HG03045 (cell line): ENCODE results near the gene TEAD2.
"Not testable (repeated sequence)": the region's sequence is repeated elsewhere in the genome, so short reads cannot be mapped to it uniquely, and the experiment has no call there.

Source experiments
- ATAC-seq: cut with Tn5 transposase; IDR thresholded peaks from one replicate; pipeline ENCODE4 v1.9.1; 2021; ENCODE audit warnings: mild to moderate bottlenecking, moderate library complexity; ENCODE audit not compliant: unreplicated experiment

The TEAD2 gene

DNA sequence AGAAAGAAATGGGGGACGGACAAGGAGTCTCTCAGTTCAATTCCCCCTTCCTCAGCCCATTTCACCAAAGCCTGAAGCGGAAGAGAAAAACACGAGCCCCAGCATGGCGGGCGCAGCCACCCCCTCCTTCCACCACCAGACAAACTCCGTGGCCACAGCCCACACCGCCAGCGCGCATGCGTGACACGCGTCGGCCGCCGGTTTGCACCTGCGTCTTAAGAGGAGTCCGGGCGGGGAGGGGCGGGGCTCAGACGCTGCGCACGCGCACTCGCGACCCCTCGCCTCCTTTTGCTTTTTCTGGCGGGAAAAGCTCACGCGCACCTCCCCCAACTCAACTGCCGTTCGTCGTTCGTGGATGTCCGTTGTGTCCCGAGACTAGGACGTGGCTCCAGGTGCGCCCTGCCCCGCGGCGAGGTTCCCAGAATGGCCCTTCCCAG is 25.7 kb upstream of the TEAD2 start, which contains the start of gene KASH5:
TSS of gene KASH5 (plus strand) at position 314 of the 437 bp plus-strand sequence. CDS start 2,635 bp downstream, outside the sequence.
- ATAC-seq: peak; percentile 69

DNA sequence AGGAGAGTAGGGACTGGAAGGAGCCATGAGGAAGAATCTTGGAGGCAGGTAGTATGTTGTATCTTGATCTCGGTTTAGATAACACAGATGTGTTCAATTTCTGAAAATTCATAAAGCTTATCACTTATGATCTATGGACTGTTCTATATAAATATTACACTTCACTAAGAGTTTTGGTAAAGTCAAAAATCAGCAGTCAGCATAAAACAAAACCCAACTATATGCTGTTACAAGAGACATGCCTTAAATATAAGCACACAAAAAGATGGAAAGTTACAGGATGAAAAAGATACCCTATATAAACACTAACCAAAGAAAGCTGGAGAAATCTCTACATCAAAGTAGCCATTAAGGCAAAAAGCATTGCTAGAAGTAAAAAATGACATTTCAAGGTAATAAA is 21.4 kb upstream of the TEAD2 start:
- ATAC-seq: no peak

DNA sequence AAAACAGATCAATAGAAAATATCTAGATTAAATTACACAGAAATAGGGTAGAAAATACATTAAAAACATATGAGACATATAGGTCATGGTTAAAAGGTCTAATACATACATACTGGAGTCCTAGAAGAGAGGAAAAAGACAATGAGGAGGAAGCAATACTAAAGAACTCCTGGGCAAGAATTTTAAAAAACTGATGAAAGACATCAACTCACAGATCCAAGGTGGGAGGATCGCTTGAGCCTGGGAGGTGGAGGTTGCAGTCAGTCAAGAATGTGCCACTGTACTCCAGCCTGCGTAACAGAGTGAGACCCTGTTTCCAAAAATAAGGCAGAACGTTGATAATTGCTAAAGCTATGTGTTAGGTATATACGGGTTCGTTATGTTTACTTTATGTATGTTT is 20.4 kb upstream of the TEAD2 start:
- ATAC-seq: no peak

DNA sequence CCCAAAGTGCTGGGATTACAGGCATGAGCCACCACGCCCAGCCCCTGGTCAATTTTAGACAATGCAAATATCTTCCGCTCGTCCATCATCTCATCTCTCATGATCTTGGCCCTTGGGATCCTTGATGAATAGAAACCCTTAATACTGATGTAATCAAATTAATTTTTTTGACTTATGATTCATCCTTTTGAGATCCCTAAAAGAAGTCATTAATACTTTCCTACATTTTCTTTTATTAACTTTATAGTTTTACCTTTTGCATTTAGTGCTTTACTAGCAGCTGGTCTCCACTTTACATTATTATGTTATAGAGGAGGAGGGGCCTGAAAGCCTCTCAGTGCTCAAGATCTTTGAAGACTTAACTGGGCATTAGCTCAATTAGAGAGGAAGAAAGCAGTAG is 18.2 kb upstream of the TEAD2 start:
- no peak for ATAC-seq

DNA sequence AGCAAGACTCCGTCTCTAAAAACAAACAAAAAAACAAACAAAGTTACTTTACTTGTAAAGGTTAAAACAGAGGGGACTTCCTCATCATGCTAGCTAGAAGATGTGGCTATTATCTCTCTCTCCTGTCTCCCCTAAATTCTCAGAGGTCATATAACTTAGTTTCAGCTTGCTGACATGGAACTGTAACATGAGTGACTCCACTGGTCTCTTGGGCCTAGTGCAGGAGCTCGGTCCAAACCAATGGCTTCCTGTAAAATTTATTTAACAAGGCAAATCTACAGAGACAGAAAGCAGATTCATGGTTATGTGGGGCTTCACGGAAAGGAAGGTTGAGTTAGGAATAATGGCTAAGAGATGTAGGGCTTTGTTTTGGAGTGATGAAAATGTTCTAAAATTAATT is 16.3 kb upstream of the TEAD2 start:
- no peak for ATAC-seq

DNA sequence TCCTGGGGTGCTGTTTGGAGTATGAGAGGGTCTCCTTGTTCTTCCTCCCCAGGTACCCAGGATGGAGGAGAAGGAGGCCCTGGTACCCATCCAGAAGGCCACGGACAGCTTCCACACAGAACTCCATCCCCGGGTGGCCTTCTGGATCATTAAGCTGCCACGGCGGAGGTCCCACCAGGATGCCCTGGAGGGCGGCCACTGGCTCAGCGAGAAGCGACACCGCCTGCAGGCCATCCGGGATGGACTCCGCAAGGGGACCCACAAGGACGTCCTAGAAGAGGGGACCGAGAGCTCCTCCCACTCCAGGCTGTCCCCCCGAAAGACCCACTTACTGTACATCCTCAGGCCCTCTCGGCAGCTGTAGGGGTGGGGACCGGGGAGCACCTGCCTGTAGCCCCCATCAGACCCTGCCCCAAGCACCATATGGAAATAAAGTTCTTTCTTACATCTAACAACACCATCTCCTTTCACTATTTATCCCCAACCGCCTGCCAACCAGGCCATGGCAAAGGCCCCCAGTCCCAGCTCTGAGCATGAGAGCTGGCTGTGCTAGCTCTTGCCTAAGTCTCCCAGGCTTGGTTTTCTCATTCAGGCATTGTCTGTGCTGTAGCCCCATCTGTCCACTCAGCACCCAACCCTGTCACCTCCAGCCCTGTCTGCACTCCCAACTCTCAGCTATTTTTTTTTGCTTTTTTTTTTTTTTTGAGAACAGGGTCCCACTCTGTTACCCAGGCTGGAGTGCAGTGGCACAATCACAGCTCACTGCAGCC is 12.6 kb upstream of the TEAD2 start:
- ATAC-seq: no peak

DNA sequence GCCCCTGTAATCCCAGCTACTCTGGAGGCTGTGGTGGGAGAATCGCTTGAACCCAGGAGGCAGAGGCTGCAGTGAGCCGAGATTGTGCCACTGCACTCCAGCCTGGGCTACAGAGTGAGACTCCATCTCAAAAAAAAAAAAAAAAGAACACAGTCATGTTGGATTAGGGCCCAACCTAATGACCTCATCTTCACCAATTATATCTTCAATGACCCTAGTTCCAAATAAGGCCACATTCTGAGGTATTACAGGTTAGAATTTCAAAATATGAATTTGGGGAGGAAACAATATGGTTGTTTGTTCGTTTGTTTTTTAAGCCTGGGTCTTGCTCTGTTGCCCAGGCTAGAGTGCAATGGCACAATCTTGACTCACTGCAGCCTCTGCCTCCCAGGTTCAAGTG is 11.0 kb upstream of the TEAD2 start:
- not testable (repeated sequence) for ATAC-seq

DNA sequence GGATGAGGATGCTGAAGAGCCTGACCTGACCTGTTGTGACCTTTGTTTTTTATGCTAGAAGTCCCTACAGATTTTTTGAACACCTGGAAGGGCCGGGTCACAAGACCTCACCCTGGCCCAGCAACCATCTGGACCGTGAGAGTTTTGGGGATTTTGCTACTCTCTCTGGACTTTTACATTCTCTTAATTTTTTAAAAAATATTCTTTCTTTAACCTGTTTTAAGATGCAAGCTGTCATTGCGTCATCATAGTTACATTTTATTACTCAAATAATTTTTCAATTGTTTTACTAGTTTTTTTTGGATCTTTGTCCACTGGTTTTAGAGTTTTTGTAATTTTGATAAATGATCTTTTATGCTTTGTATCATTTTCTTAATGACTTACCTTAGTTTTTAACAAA is 9.0 kb upstream of the TEAD2 start:
- ATAC-seq: no peak

DNA sequence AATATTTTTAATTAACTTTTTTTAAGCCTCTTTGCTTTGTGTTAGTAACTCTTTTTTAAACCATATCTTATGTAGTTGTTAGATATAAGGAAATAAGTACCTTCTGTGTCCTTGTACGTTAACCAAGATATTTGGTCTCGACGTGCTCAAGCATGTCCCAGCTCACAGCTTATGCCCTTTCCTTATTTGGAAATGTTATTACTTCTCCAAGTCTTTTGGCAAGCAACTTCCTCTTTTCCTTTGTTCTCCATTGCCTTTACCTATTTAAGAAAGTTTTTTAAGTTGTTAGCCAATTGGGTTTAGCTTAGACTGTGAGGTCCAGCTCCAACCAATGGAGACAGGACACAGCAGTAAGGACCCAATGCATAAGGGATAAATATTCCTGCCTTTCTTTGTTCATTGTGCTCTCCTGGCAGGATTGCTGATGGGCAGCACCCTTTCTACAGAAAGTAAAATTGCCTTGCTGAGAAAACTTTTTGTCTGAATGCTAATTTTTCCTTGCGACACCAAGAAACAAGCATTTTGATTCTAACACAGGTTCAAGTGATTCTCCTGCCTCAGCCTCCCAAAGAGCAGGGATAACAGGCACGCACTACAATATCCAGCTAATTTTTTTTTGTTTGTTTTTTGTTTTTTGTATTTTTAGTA is 6.6 kb upstream of the TEAD2 start:
- ATAC-seq: no peak

DNA sequence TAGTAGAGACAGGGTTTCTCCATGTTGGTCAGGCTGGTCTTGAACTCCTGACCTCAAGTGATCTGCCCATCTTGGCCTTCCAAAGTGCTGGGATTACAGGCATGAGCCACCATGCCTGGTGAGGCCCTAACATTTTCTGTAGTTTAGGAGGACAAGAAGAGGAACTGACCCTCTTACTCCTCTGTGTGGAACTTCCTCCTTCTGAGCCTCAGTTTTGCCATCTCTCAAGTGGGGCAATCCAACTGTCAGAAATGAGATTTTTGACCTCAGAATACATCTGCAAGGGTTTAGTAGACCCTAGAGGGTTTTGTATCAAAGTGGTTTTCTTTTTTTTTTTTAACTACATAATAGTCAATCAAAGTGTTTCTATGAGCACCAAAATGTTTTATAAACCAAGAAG is 3.9 kb upstream of the TEAD2 start:
- ATAC-seq: no peak

DNA sequence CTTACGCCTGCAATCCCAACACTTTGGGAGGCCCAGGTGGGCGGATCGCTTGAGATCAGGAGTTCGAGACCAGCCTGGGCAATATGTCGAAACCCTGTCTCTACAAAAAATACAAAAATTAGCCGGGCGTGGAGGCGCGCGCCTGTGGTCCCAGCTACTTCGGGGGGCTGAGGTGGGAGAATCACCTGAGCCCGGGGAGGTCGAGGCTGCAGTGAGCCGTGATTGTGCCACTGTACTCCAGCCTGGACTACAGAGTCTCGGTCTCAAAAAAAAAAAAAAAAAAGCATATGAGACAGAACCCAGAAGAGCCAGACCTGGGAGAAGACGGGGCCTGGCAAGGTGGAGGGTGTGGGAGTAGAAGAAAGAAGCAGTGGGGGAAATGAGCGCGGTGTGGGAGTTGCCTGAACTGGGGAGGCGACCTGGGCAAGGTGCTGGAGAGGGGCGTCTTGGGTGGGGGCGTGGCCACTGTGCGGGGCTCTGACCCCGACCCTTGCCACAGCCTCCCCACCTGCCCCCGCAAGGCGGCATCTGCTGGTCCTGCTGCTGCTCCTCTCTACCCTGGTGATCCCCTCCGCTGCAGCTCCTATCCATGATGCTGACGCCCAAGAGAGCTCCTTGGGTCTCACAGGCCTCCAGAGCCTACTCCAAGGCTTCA is 2.0 kb upstream of the TEAD2 start:
- ATAC-seq: no peak

DNA sequence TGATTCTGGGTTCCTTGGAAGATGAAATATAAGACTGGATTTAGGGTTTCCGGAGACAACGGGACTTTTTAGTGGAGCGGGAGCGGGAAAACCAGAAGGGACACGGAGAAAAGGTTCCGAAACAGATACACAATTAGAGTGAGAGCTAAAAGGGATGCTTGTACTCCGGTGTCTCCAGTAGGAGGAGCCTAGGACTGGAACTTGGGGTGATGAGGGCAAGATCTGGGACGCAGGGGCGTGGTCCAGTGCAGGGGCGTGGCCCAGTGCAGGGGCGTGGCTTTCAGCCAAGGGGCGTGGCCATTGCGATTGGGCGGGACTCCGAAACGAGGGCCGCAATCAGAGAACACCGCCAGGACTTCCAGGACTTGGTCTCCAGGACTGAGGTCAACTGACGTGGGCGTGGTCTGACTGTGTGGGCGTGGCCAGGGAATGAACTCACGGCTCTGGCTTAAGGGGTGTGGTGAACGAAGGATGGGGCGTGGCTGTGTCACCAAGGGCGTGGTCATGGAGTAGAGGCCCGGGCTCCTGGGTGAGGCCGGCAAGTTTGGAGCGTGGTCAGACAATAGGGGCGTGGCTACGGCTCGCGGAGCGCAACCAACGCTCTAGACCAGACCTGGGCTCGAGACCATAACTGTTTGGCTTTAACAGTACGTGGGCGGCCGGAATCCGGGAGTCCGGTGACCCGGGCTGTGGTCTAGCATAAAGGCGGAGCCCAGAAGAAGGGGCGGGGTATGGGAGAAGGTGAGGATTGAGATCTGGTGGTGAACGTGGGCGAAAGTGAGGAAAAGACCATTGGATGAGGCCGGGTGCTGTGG is 1.3 kb upstream of the TEAD2 start, which contains the start of gene DKKL1:
TSS of gene DKKL1 (plus strand) at position 610 of the 815 bp plus-strand sequence. CDS start at position 732, 122 bp downstream.
- ATAC-seq: peak; percentile 65

DNA sequence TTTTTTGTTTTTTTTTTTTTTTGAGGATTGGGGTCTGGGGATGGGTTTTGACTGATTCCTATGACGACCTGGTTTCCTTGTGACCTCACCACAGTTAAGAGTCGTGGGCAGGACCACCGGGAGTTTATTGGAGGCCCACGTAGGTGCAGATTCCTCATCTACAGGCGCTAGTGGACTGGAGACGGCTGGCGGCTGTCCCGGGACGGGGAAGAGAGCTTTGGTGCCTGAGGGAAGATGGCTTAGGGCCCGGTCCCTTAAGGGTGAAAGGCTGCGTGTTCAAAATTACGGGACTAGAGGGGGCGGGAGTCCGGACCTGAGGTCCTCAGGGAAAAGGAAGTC is 682 bp upstream of the TEAD2 start:
- ATAC-seq: no peak

DNA sequence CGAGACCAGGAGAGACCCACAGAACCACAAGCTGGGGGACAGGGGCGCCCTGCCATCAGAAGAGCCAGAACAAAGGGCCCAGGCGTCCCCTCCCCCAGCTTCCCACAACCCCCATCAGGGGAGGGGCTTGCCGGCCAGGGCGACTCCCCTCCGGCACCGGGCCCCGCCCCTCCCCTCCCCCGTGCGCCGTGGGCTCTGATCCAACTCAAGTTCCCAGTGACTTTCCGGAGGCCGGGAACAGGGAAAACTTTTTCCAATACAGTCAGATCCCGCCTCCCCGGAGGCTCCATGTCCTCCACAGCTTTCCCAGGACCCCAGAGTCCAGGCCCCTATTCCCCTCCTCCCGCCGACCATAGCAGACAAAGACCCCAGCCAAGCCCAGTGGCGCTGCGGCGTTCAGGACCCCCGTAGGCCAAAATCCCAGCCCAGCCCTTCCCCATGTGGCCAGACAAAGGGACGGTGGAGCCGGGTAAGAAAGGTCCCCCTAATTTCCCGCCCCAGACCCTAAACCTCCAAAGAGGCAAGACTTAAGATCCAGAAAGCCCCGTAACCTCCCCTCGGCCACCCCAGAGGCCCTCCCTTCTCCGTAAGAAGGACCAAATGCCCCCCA is 673 bp downstream of the TEAD2 start:
- ATAC-seq: no peak

DNA sequence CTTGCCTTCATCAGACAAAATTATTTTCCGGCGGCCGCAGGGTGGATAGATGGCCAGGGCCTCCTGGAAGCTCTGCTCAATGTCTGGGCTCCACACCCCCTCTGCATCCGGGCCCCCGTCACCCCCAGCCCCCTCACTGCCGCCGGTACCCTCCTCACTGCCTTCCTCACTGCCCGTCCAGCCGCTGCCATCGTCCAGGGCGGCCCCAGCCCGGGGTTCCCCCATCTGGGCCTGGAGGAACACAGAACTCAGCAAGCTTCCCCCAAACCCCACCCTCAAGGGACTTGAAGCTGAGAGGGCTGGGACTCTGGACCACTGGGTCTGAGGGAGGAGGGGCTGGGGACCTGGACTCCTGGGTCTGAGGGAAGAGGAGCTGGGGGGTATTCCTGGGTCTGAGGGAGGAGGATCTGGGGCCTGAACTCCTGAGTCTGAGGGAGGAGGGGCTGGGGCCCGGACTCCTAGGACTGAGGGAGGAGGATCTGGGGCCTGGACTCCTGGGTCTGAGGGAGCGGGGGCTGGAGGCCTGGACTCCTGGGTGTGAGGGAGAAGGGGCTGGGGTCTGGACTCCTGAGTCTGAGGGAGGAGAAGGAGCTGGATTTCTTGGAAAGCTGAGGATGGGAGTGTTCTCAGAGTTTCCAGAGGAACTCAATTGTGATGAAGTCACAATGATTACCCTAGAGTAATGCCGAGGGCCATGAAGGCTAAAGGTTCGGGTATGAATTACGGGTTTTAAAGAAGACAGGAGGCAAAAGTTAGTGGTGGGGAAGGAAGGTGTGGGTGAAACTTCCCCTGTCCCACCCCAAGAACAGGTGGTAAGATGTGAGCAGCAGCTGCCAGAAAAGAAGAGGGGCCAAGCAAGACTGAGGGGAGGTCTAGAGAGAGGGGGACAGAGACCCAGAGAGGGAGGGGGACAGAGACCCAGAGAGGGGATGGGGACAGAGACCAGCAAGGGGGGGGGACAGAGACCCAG is 2.1 kb downstream of the TEAD2 start:
- no peak for ATAC-seq

DNA sequence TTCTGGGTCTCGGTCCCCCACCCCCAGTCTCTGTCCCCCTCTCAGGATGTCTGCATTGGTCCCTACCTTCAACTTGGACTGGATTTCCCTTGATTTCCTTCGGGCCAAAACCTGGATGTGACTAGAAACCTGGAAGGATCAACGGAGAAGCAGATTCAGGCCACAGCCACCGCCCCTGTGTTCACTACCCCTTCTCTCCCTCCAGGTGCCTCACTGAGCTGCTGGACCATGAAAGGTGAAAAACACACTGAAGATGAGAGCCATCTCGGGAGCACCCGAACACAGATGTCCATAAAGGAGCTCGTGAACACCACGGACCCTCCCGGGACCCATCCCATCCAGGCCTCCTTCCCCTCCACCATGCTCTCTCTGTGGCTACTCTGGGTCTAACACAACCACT is 5.0 kb downstream of the TEAD2 start:
- no peak for ATAC-seq

DNA sequence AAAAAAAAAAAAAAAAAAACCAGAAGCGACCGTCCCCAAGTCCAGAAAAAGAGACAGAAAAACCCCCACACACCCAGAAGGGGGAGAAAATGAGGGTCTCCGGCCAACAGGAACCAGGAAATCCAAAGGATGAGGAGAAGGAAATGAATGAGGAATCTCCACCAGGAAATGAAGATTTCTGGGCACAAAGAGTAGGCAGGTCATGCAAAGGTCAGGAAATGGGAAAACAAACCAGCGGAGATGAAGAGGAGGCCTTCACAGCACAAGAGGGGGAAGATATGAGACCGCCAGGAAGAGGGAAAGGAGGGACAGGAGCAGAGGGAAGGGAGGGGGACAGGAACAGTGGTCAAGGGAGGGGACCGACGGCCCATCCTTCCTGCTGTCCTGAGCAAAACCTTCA is 5.8 kb downstream of the TEAD2 start:
- no peak for ATAC-seq

DNA sequence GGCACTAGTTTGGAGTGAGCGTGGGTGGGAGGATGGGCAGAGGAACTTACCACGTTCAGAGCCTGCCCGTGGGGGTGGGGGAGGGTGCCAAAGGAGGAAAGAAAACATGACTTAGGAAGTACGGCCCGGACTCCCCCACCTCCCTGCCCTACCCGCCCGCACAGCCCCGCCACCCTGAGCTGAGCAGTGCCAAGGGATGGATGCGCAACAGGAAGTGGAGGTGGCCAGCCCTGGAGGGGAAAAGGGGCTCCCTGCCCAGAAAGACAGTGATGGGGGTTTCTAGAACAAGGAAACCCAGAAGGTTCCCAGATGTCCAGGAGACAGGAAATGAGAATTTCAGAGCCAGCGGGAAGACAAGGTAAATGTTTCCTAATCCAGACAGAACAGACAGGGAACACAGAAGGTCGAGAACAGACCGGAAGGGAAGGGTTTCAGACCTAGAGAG is 6.3 kb downstream of the TEAD2 start:
- ATAC-seq: no peak

DNA sequence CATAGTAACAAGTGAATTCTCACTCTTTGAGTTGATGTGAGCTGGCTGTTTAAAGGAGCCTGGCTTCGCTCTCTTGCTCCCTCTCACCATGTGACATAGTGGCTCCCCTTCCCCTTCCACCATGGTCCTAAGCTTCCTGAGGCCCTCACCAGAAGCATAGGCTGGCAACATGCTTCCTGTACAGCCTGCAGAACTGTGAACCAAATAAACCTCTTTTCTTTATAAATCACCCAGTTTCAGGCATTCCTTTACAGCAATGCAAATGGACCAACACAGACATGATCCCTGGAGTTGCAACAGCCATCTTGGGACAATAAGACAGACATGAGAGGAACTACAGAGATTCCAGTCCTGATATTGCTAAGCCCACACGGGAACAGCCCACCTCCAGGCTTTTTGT is 12.6 kb downstream of the TEAD2 start:
- no peak for ATAC-seq
